Neural cell (in vitro differentiated cells): Measurements from ENCODE around the gene KCNAB2.

Experiments used
- POLR2AphosphoS5 ChIP-seq: IDR thresholded peaks from 2 replicates; pipeline ENCODE4 v1.6.1; 2012
- TF ChIP-seq, protein P1 (sequence below): fragments of 450-650 bp; IDR thresholded peaks from 2 replicates; pipeline ENCODE4 v1.5.1; 2014; ENCODE audit warnings: antibody characterized with exemption, mild to moderate bottlenecking, moderate library complexity; ENCODE audit not compliant: poor library complexity, severe bottlenecking

DNA sequence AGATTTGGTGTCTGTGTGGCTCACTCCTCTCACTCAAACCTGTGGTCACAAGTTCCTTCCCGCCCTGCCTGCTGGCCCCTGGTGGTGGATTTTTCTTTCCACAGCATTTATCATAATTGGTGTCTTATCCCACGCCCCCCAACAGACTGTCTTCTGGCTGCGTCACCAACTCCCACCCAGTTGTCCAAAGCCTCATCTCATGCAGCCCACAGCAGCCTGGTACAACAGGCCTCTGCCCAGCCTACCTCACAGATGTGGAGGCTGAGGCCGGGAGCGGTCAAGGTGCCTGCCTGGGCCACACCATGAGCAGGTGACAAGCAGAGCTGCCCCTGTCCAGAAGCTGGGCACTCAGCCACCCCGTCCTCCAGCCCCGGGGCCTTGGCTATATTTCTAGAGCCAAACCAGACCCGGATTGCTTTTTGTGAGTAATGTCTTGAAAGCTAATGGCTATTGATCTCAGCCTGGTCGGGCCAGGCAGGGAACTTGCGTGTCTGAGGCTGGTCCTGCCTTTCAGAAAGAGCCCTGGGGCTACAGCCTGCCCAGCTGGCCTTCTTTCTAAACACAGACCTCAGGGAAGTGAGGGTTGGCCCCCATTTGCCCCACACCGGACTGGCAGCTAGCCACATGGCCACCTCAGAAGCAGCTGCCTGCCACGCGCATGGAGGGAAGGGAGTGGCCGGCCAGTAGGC lies 2.6 kb downstream of the KCNAB2 start:
- no peak for TF ChIP-seq POLR2AphosphoS5
- TF ChIP-seq, protein P1, sequence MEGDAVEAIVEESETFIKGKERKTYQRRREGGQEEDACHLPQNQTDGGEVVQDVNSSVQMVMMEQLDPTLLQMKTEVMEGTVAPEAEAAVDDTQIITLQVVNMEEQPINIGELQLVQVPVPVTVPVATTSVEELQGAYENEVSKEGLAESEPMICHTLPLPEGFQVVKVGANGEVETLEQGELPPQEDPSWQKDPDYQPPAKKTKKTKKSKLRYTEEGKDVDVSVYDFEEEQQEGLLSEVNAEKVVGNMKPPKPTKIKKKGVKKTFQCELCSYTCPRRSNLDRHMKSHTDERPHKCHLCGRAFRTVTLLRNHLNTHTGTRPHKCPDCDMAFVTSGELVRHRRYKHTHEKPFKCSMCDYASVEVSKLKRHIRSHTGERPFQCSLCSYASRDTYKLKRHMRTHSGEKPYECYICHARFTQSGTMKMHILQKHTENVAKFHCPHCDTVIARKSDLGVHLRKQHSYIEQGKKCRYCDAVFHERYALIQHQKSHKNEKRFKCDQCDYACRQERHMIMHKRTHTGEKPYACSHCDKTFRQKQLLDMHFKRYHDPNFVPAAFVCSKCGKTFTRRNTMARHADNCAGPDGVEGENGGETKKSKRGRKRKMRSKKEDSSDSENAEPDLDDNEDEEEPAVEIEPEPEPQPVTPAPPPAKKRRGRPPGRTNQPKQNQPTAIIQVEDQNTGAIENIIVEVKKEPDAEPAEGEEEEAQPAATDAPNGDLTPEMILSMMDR: no peak
